WTC11 (cell line): Measurements from ENCODE around the gene ARSH.

ENCODE experiments used
- GABPB1 ChIP-seq: sonication (generic); formaldehyde crosslinking; IDR thresholded peaks from 2 replicates; pipeline ENCODE4 v1.8.1; 2023; ENCODE audit warnings: mild to moderate bottlenecking, missing genetic modification reagents
- ZBTB21 ChIP-seq: sonication (generic); formaldehyde crosslinking; IDR thresholded peaks from 2 replicates; pipeline ENCODE4 v1.8.1; 2023; ENCODE audit warnings: mild to moderate bottlenecking, missing genetic modification reagents, borderline replicate concordance
- TF ChIP-seq, protein P1 (sequence below): fragments of 200-600 bp; IDR thresholded peaks from 2 replicates; pipeline ENCODE4 v1.8.0; 2022; ENCODE audit warnings: antibody characterized with exemption

GRCh38 chrX:3037218-3037617 lies 30.9 kb downstream of the ARSH start:
- TF ChIP-seq GABPB1 (CRISPR knock-in tag) (no peak), ZBTB21 (CRISPR knock-in tag) (no peak)
- TF ChIP-seq, protein P1, sequence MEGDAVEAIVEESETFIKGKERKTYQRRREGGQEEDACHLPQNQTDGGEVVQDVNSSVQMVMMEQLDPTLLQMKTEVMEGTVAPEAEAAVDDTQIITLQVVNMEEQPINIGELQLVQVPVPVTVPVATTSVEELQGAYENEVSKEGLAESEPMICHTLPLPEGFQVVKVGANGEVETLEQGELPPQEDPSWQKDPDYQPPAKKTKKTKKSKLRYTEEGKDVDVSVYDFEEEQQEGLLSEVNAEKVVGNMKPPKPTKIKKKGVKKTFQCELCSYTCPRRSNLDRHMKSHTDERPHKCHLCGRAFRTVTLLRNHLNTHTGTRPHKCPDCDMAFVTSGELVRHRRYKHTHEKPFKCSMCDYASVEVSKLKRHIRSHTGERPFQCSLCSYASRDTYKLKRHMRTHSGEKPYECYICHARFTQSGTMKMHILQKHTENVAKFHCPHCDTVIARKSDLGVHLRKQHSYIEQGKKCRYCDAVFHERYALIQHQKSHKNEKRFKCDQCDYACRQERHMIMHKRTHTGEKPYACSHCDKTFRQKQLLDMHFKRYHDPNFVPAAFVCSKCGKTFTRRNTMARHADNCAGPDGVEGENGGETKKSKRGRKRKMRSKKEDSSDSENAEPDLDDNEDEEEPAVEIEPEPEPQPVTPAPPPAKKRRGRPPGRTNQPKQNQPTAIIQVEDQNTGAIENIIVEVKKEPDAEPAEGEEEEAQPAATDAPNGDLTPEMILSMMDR, result no peak
